Suppressor macrophage treated with lipopolysaccharide for 1 hour (primary cell): ENCODE measurements around the gene APOBEC3H.
"Not testable (repeated sequence)": the region's sequence is repeated elsewhere in the genome, so short reads cannot be mapped to it uniquely, and the experiment has no call there.

ENCODE experiments used
- DNase-seq, 3 donors: peaks; one replicate each; pipeline ENCODE4 v3.0.0-alpha.2; 2020 to 2022

Gene APOBEC3H

GRCh38 chr22:39097098-39098020 is at the start of gene APOBEC3H:
APOBEC3H (plus strand) TSS chr22:39097244; CDS start chr22:39100279, 3,035 bp downstream.
- DNase-seq: peak; percentile 40 to 65 (median 56)

DNA sequence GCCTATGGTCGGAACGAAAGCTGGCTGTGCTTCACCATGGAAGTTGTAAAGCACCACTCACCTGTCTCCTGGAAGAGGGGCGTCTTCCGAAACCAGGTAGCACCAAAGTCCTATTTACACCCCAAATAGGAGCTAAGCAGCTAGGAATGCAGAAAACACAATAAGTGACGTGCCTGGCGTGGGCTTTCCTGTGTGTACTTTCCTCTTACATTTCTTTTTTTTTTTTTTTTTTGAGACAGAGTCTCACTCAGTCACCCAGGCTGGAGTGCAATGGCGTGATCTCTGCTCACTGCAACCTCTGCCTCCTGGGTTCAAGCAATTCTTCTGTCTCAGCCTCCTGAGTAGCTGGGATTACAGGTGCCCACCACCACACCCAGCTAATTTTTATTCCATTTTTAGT is 47.6 kb upstream of the APOBEC3H start:
- DNase-seq: not testable (repeated sequence)

- DNase-seq: not testable (repeated sequence)
Measured at GRCh38 chr22:39051844-39052495, 45.1 kb upstream of the APOBEC3H start.

GRCh38 chr22:39055658-39056057 is 41.4 kb upstream of the APOBEC3H start:
- no peak for DNase-seq

GRCh38 chr22:39061290-39061689 is 35.8 kb upstream of the APOBEC3H start:
- DNase-seq: not testable (repeated sequence)

DNA sequence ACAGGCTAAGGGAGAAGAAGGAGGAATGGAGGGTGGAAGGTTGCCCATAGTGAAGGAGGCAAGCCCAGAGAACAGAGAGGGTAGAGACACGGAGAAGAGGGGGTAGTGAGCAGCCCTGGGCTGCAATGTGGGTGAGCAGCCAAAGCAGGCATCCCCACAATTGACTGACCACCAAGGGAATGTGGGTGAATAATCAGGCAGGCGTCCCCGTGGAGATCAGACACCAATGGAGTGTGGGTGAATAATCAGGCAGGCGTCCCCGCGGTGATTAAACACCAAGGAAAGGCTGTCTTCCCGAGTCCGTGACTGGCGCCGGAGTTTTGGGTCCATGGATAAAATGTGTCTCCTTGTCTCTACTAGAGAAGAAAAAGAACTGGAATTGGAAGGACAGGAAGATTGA is 35.1 kb upstream of the APOBEC3H start:
- not testable (repeated sequence) for DNase-seq

- DNase-seq: not testable (repeated sequence)
Measured at GRCh38 chr22:39063904-39064303, 33.1 kb upstream of the APOBEC3H start.

GRCh38 chr22:39066442-39067276 is 30.4 kb upstream of the APOBEC3H start:
- not testable (repeated sequence) for DNase-seq

DNA sequence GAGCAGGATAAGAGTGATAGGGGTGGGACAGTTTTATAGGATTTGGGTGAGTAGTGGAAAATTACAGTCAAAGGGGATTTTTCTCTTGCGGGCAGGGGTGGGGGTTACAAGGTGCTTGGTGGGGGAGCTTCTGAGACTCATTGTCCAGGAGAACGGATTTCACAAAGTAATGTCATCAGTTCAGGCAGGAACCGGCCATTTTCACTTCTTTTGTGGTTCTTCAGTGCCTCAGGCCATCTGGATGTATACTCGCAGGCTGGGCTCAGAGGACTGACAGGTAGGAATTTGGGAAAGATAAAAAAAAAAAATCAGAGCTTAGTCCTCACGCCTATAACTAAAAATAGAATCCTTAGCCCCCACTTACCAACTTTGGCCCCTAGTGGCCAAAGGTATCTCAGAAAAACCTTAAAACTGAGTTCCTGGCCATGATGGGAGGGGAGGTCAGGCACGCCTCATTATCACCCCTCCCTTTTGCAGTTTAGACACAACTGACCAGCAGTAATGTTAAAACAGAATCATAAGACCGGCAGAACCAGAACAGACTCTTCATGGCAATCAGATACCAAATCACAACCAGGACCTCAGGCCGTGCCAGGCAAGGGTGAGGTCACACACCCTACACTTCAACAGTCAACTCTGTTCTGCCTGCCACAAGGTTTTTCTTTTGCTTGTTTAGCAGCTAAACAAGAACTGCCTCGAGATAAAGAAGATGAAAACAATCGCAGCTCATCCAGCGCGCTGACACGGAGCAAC is 28.8 kb upstream of the APOBEC3H start:
- DNase-seq: no peak

GRCh38 chr22:39070186-39070585 is 26.9 kb upstream of the APOBEC3H start:
- no peak for DNase-seq

DNA sequence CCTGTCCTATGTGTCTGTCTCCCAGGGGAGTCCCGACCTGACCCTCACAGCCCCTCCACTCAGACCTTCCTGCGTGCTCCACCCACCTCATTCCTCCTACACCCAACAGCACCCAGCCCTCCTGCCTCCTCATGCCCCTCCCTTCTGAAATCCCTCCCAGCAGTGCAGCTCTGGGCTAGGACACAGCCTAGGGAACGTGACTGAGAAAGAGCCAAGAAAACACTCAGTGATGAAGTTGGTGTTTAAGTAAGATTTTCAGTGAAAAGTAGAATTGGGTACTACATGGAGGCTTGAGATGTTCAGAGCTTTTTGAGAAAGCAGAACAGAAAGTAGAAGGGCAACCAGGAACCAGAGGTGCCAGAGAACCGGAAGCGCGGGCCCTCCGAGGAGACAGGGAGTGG is 24.5 kb upstream of the APOBEC3H start:
- peak in 1 of 3 donors; percentile 16 for DNase-seq

DNA sequence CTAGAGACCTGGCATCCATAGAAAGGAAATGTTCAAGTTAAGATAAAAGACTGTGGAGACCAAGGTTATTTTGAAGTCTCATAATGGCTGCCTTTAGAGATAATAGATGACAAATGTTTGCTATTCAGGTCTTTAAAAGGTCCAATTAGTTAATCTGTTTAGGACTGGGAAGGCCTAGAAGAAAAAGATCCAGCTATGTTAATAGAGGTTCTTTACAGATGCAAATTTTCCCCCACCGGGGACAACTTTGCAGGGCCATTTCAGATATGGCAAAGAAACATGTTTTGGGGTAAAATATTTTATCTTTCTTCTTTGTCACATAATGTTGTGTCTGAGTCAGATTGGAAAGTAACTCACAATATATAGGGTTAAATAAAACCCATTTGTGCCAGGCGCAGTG is 23.1 kb upstream of the APOBEC3H start:
- DNase-seq: no peak

- not testable (repeated sequence) for DNase-seq
Measured at GRCh38 chr22:39076155-39077025, 20.7 kb upstream of the APOBEC3H start.

DNA sequence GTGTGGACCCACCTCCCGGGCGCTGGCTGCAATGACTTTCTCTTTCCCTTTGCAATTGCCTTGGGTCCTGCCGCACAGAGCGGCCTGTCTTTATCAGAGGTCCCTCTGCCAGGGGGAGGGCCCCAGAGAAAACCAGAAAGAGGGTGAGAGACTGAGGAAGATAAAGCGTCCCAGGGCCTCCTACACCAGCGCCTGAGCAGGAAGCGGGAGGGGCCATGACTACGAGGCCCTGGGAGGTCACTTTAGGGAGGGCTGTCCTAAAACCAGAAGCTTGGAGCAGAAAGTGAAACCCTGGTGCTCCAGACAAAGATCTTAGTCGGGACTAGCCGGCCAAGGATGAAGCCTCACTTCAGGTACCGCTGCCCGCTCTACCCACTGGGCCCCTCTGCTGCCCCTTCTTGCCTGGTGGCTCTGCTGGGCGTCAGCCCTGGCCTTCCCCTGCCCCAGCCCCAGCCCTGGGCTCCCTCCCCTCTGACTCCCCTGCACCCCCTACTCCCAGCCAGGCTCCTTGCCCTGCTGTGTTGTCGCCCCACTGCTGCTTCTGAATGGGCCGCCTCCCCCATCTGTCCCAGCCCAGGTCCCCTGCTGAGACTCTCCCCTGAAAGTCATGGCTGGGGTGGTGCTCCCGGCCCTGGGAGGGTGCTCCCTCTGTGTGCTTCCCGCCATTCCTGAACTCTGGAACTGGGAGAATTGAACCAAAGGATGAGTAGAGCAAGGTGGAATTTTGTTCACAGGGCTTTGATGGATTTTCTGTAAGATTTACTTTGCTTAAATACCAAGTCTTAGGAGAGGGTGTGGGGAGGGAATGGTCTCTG is 19.8 kb upstream of the APOBEC3H start, which contains the start of gene APOBEC3G:
TSS of gene APOBEC3G (plus strand) at position 250 of the 815 bp plus-strand sequence. CDS start at position 337, 87 bp downstream.
- peak; percentile 79 to 86 (median 85) for DNase-seq

DNA sequence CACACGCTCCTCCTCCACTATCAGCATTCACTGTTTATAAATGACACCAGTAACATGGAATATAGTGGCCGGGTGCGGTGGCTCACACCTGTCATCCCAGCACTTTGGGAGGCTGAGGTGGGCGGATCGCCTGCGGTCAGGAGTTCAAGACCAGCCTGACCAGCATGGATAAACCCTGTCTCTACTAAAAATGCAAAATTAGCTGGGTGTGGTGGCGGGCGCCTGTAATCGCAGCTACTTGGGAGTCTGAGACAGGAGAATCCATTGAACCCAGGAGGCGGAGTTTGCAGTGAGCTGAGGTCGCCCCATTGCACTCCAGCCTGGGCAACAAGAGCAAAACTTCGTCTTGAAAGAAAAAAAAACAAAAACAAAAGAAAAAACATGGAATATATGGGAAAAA is 19.1 kb upstream of the APOBEC3H start:
- not testable (repeated sequence) for DNase-seq

DNA sequence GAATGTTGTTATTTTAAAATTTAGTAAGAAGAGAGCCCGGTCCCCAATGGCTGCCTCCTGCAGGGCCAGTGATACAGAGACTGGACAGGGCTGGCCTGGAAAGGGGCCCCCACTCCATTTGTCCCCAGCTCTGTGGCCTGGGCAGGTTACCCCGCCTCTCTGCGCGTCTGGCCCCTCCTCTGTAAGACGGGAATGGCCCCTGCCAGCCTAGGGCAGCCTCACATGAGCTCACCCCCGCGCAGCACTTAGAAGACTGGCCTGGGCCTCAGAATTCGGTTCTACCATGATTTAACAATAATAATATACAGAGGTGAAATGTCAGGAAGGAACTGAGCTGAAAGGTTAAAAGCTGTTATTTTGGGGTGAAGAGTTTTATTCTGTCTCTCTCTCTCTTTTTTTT is 18.7 kb upstream of the APOBEC3H start:
- no peak for DNase-seq

GRCh38 chr22:39079054-39079637 is 17.9 kb upstream of the APOBEC3H start:
- DNase-seq: not testable (repeated sequence)

- no peak for DNase-seq
Measured at GRCh38 chr22:39080052-39080762, 16.8 kb upstream of the APOBEC3H start.

DNA sequence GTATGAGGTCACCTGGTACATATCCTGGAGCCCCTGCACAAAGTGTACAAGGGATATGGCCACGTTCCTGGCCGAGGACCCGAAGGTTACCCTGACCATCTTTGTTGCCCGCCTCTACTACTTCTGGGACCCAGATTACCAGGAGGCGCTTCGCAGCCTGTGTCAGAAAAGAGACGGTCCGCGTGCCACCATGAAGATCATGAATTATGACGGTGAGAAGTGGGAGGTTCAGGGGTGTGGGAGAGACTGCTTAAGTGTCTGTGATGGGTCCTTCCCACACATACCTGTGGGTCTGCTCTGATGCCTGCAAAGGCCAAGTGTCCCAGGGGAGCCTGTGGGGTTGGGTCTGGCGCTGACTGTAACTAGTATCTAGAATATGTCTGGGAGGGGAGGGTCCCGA is 16.0 kb upstream of the APOBEC3H start:
- no peak for DNase-seq
